GM12874 (cell line): ENCODE measurements around the gene RYR2.

Experiments used
- TF ChIP-seq, protein P1 (sequence below): IDR thresholded peaks from 2 replicates; pipeline ENCODE4 v1.5.1; 2011; ENCODE audit warnings: low read depth, mild to moderate bottlenecking, control low read depth, low read length, moderate library complexity; ENCODE audit not compliant: insufficient read depth

The RYR2 gene

DNA sequence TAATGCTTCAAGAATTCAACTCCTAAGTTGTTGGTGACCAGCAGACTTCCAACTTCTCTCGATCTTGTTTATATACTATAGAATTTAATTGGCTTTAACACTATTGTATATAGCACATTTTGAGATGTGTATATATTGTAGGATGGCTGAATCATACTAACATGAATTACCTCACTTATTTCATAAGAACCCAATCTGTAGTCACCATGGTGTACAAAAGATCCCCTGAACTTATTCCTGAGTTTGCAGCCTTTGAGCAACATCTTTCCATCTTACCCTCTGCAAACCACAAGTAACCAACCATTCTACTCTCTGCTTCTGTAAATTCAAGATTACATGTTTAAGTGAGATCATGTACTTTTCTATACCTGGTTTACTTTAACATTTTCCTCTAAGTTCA is 836.4 kb downstream of the RYR2 start:
- TF ChIP-seq, protein P1, sequence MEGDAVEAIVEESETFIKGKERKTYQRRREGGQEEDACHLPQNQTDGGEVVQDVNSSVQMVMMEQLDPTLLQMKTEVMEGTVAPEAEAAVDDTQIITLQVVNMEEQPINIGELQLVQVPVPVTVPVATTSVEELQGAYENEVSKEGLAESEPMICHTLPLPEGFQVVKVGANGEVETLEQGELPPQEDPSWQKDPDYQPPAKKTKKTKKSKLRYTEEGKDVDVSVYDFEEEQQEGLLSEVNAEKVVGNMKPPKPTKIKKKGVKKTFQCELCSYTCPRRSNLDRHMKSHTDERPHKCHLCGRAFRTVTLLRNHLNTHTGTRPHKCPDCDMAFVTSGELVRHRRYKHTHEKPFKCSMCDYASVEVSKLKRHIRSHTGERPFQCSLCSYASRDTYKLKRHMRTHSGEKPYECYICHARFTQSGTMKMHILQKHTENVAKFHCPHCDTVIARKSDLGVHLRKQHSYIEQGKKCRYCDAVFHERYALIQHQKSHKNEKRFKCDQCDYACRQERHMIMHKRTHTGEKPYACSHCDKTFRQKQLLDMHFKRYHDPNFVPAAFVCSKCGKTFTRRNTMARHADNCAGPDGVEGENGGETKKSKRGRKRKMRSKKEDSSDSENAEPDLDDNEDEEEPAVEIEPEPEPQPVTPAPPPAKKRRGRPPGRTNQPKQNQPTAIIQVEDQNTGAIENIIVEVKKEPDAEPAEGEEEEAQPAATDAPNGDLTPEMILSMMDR: no peak

DNA sequence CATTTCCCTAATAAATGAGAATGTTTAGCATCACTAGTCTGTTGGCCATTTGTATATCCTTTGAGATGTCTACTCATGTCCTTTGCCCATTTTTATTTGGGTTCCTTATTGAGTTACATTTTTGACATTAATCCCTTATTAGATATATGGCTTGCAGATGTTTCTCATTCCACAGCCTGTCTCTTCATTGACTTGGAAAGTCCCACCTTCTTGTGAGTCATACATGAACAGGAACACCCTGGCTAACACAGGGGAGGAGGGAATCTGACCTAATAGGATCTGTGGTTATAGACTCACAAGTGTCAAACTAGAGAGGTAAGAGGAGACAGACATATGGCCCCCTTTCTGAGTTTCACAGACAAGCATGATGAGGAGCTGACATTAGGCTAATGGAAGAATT is 837.2 kb downstream of the RYR2 start:
- TF ChIP-seq, protein P1: no peak
